HCT116 (cell line): ENCODE data around the gene TMEM232.

Experiments used
- ATF3 ChIP-seq: IDR thresholded peaks from 2 replicates; pipeline ENCODE4 v1.6.1; 2012
- CTCF ChIP-seq, 3 experiments: fragments of 200-600 bp in 1 of 3; sonication (generic) in 1 of 3; IDR thresholded peaks in 2 of 3; conservative IDR thresholded peaks in 1 of 3; 2 replicates each; pipeline ENCODE4 v1.5.1; 2012 to 2017; ENCODE audit warnings: low read depth in 2 of 3, low read length in 2 of 3, antibody characterized with exemption in 1 of 3, borderline replicate concordance in 1 of 3, control low read depth in 1 of 3, mild to moderate bottlenecking in 1 of 3, mixed read lengths in 1 of 3, mixed run types in 1 of 3, moderate library complexity in 1 of 3; ENCODE audit not compliant: insufficient read depth in 1 of 3
- EZH2 ChIP-seq: fragments of 200-600 bp; sonication (generic); IDR thresholded peaks from 2 replicates; pipeline ENCODE4 v1.6.1; 2017; ENCODE audit warnings: antibody characterized with exemption, mixed run types
- JUND ChIP-seq: IDR thresholded peaks from 2 replicates; pipeline ENCODE4 v1.6.1; 2012
- POLR2A ChIP-seq: IDR thresholded peaks from 2 replicates; pipeline ENCODE4 v1.7.0; 2011; ENCODE audit warnings: borderline replicate concordance; ENCODE audit not compliant: insufficient read depth, insufficient read length; ENCODE audit errors: extremely low read depth
- POLR2AphosphoS5 ChIP-seq: IDR thresholded peaks from 2 replicates; pipeline ENCODE4 v1.6.1; 2011; ENCODE audit warnings: mild to moderate bottlenecking, low read depth, low read length, moderate library complexity
- RAD21 ChIP-seq: IDR thresholded peaks from 2 replicates; pipeline ENCODE4 v1.6.1; 2012; ENCODE audit warnings: low read depth, mild to moderate bottlenecking
- SRF ChIP-seq: IDR thresholded peaks from 2 replicates; pipeline ENCODE4 v1.6.1; 2012; ENCODE audit warnings: low read depth
- TCF7L2 ChIP-seq: IDR thresholded peaks from 2 replicates; pipeline ENCODE4 v1.7.0; 2011; ENCODE audit warnings: borderline replicate concordance, inconsistent platforms; ENCODE audit not compliant: insufficient read depth, insufficient read length; ENCODE audit errors: extremely low read depth
- YY1 ChIP-seq: IDR thresholded peaks from 2 replicates; pipeline ENCODE4 v1.6.1; 2011; ENCODE audit warnings: low read length, low read depth, moderate library complexity, mild to moderate bottlenecking; ENCODE audit not compliant: insufficient replicate concordance; ENCODE audit errors: extremely low read depth
- ZNF274 ChIP-seq: fragments of 200-500 bp; sonication (Bioruptor generic); IDR thresholded peaks from 2 replicates; pipeline ENCODE4 v1.6.1; 2014; ENCODE audit warnings: mild to moderate bottlenecking, low read depth, low read length, inconsistent platforms
- TF ChIP-seq, protein P1 (sequence below): IDR thresholded peaks from 2 replicates; pipeline ENCODE4 v1.6.1; 2012
- TF ChIP-seq, protein P2 (sequence below): IDR thresholded peaks from 2 replicates; pipeline ENCODE4 v1.6.1; 2012; ENCODE audit warnings: low read depth

DNA sequence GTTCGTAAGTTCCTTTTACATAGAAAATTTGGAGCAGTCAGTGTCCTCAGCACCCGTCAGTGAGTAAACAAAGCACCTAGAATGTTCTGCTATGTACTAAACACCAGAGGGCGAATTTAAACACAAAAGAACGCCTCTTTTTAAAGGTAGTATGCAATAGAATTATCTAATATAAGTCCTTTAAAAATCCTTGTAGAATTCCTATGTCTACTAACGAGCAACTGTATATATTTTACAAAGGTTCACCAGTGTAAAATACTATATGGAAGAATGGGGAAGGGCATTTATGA lies 499 bp upstream of the TMEM232 start:
- TF ChIP-seq CTCF (IDR thresholded peaks at IDR 0.05 in 2 of 3, conservative IDR thresholded peaks at IDR 0.05 in 1 of 3; ENCODE audit: borderline replicate concordance in 1 of 3, insufficient read depth in 1 of 3, low read depth in 2 of 3, low read length in 2 of 3) (no peak), ATF3 (no peak), POLR2AphosphoS5 (no peak), YY1 (no peak), POLR2A (no peak), ZNF274 (no peak), SRF (no peak), JUND (no peak), TCF7L2 (no peak), EZH2 (no peak), RAD21 (no peak)
- TF ChIP-seq, protein P1, sequence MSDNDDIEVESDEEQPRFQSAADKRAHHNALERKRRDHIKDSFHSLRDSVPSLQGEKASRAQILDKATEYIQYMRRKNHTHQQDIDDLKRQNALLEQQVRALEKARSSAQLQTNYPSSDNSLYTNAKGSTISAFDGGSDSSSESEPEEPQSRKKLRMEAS = no peak
- TF ChIP-seq, protein P2, sequence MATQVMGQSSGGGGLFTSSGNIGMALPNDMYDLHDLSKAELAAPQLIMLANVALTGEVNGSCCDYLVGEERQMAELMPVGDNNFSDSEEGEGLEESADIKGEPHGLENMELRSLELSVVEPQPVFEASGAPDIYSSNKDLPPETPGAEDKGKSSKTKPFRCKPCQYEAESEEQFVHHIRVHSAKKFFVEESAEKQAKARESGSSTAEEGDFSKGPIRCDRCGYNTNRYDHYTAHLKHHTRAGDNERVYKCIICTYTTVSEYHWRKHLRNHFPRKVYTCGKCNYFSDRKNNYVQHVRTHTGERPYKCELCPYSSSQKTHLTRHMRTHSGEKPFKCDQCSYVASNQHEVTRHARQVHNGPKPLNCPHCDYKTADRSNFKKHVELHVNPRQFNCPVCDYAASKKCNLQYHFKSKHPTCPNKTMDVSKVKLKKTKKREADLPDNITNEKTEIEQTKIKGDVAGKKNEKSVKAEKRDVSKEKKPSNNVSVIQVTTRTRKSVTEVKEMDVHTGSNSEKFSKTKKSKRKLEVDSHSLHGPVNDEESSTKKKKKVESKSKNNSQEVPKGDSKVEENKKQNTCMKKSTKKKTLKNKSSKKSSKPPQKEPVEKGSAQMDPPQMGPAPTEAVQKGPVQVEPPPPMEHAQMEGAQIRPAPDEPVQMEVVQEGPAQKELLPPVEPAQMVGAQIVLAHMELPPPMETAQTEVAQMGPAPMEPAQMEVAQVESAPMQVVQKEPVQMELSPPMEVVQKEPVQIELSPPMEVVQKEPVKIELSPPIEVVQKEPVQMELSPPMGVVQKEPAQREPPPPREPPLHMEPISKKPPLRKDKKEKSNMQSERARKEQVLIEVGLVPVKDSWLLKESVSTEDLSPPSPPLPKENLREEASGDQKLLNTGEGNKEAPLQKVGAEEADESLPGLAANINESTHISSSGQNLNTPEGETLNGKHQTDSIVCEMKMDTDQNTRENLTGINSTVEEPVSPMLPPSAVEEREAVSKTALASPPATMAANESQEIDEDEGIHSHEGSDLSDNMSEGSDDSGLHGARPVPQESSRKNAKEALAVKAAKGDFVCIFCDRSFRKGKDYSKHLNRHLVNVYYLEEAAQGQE = no peak
